ENCODE measurements around the gene ATP6AP1.

Gene ATP6AP1

GRCh38 chrX:154450312-154450711 lies 21.8 kb downstream of the ATP6AP1 start:
- no peak for DNase-seq

GRCh38 chrX:154452823-154453222 lies 24.3 kb downstream of the ATP6AP1 start:
- DNase-seq, result no peak

DNA sequence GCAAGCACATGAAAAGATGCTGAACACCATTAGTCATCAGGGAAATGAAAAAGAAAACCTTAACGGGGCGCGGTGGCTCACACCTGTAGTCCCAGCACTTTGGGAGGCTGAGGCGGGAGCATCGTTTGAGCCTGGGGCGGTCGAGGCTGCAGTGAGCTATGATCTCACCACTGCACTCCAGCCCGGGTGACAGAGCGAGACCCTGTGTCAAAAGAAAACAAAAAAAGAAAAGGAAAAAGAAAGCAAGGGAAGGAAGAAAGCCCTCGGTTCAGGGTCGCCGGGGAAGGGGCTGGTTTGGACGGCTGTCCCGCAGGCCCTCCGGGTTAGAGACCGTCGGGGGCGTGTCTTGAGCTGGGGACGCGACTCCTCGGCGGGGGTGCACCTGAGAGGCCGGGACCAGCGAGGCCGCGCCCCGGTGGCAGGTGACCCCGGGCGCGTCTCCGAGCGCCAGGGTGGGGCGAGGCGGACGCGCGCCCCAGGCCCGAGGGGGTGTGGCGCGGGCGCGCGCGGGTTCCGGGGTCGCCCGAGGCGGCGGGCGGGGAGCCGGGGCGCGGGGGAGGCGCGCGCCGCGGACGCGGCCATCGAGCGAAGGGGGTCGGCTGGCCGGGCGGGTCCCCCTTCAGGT lies 29.1 kb downstream of the ATP6AP1 start:
- DNase-seq, result peak; percentile 8 to 12

- peak in 1 of 2 donors; percentile 31 for DNase-seq
Observed at GRCh38 chrX:154458116-154458953, 29.9 kb downstream of the ATP6AP1 start, which contains the start of gene PLXNA3. TSS of gene PLXNA3 (plus strand) at chrX:154458281. CDS start at chrX:154460184, 1,903 bp downstream.

DNA sequence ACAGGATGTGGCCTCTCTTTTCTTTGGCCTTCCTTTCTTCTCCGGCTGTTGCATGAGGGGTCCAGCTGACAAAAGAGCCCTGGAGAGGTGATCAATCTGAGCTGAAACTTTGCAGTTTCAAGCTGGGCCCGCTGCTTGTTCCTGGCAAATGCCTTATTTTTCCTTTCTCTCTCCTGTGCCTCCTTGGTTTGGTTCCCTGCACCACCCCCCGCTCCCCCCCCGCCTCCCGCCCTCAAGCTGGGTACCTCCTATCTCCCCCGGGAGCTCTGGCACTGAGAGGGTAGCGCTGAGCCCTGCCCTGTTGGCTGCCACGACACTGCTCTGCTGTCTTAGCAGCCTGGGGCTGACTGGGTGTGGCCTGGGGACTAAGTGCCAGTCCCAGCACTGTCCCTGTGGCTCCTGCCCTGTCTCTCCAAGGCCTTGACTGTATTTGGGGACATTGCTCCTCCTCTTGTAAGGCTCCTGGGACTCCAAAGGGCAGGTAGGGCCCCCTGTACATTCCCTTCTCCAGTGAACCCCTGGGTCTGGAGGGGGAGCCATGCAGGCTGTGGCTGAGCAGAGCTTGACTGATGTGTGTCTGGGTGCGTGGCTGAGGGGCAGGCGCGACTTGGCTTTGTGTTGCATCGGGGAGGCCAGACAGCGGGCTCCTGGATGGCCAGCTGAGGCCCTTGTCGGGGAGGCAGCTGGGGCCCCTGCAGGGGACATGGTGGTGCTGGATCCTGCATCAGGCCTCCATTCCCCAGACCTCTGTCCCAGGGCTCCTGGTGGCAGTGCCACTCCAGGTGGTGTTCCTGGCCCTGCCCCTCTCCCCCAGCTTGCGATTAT lies 30.7 kb downstream of the ATP6AP1 start:
- no peak for DNase-seq

DNA sequence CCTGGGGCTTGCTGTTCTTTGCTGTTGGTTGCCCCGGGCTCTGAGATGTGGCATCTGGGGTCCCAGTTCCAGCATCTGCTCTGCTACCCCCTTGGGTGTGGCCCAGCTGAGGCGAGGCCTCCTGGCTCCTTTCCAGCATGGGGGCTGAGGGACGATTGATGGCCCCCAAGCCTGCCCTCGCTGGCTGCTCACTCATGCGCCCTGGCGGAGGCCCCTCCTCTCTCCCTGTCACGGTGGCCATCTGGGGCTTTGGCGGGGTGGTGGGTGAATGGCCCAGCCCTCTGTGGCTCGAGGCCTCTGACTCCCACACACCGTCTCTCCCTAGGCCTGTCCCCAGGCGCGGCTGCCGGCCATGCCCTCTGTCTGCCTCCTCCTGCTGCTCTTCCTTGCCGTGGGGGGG lies 31.4 kb downstream of the ATP6AP1 start:
- DNase-seq, result no peak

GRCh38 chrX:154460326-154460725 lies 31.8 kb downstream of the ATP6AP1 start:
- no peak for DNase-seq

DNA sequence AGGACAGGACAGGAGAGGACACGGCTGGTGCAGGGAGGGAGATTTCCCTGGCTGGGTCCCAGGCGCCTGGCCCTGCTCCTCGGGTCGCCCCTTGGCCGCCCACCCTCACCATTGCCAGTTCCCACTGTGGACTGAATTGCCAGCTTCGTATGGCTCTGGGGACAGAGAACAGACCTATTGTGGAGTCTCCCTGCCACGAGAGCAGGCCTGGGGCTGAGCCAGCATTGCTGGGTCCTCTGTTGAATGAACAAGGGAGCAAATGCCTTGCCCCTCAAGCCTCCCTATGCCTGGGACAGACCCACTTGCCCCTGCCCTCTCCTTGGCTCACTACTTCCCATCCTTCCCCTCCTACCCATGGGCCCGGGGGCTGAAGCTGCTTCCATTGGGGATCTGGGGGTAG lies 33.9 kb downstream of the ATP6AP1 start:
- DNase-seq, result no peak

DNA sequence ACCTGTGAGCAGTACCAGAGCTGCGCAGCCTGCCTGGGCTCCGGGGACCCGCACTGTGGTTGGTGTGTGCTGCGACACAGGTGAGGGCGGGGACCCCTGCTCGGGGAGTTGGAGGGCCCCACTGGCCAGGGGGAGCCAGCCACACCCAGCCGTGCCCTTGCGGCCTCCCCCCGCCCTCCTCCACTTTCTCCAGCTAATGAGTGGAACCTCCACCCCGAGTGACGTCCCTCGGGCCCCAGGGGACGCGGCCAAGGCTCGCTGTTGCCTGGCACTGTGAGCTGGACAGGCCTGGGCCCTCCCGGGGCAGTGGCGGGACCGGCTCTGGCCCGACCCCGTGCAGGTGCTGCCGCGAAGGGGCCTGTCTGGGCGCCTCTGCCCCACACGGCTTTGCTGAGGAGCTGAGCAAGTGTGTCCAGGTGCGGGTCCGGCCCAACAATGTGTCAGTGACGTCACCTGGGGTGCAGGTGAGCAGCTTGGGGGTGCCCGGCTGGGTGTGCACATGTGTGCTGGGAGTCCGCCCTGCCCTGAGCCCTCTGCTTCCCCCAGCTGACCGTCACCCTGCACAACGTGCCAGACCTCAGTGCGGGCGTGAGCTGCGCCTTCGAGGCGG lies 35.2 kb downstream of the ATP6AP1 start:
- no peak for DNase-seq

GRCh38 chrX:154464806-154465365 lies 36.4 kb downstream of the ATP6AP1 start:
- no peak for DNase-seq

- no peak for DNase-seq
Observed at GRCh38 chrX:154465601-154466000, 37.1 kb downstream of the ATP6AP1 start.

DNA sequence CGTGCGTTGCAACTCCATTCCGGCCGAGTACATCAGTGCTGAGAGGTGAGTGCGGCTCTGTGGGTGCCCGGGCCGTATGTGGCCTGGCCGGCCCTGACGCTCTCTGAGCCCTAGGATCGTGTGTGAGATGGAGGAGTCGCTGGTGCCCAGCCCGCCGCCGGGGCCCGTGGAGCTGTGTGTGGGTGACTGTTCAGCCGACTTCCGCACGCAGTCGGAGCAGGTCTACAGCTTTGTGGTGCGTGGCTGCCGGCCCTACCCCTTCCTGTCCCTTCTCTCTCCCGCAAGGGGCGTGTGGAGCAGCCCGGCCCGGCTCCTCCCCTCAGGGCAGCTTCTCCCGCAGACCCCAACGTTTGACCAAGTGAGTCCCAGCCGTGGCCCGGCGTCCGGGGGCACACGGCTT lies 37.6 kb downstream of the ATP6AP1 start:
- DNase-seq, result no peak

DNA sequence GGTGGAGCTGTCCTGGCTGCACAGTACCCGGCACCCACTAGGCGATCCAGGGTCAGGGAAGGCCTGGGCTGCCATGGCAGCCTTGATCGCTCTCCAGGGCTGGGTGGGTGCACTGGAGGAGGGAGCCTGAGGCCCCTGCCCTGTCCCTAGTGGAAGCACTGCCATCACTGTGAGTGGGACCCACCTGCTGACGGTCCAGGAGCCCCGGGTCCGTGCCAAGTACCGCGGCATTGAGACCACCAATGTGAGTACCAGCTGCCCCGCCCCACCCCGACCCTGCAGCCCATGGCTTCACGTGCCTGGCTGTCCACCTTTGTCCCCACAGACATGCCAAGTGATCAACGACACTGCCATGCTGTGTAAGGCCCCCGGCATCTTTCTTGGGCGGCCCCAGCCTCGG lies 38.4 kb downstream of the ATP6AP1 start:
- no peak for DNase-seq

DNA sequence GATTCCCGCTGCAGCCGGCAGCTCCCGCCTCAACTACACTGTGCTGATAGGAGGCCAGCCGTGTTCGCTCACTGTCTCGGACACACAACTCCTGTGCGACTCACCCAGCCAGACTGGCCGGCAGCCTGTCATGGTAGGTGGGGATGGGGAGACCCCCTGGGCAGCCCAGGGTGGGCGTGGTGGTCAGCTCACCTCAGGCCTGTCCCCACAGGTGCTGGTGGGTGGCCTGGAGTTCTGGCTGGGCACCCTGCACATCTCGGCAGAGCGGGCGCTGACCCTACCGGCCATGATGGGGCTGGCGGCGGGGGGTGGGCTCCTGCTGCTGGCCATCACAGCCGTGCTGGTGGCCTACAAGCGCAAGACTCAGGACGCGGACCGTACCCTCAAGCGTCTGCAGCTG lies 39.1 kb downstream of the ATP6AP1 start:
- no peak for DNase-seq

DNA sequence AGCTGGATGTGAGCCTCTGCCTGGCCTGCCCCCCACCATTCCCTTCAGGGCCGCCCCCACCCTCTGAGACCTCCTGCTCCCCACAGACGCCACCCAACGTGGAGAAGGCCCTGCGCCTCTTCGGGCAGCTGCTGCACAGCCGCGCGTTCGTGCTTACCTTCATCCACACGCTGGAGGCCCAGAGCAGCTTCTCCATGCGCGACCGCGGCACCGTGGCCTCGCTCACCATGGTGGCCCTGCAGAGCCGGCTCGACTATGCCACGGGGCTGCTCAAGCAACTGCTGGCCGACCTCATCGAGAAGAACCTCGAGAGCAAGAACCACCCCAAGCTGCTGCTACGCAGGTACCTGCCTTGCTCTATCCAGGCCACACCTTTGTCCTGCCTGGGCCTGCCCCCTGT lies 39.7 kb downstream of the ATP6AP1 start:
- no peak for DNase-seq

DNA sequence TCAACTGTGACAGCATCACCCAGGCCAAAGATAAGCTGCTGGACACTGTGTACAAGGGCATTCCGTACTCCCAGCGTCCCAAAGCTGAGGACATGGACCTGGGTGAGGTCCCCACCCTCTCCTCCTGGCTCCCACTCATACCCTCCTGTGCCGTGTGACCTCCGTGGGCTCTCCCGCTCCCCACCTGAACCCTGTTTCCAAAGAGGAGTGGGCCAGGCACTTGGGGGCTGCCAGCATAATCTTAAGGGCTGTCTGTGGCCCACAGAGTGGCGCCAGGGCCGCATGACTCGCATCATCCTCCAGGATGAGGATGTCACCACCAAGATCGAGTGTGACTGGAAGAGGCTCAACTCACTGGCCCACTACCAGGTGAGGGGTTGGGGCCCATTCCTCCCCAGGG lies 40.6 kb downstream of the ATP6AP1 start:
- DNase-seq, result no peak

GRCh38 chrX:154469880-154470279 lies 41.4 kb downstream of the ATP6AP1 start:
- DNase-seq, result no peak

- no peak for DNase-seq
Observed at GRCh38 chrX:154470434-154470833, 42.0 kb downstream of the ATP6AP1 start.

GRCh38 chrX:154470914-154471568 lies 42.6 kb downstream of the ATP6AP1 start:
- DNase-seq, result no peak

DNA sequence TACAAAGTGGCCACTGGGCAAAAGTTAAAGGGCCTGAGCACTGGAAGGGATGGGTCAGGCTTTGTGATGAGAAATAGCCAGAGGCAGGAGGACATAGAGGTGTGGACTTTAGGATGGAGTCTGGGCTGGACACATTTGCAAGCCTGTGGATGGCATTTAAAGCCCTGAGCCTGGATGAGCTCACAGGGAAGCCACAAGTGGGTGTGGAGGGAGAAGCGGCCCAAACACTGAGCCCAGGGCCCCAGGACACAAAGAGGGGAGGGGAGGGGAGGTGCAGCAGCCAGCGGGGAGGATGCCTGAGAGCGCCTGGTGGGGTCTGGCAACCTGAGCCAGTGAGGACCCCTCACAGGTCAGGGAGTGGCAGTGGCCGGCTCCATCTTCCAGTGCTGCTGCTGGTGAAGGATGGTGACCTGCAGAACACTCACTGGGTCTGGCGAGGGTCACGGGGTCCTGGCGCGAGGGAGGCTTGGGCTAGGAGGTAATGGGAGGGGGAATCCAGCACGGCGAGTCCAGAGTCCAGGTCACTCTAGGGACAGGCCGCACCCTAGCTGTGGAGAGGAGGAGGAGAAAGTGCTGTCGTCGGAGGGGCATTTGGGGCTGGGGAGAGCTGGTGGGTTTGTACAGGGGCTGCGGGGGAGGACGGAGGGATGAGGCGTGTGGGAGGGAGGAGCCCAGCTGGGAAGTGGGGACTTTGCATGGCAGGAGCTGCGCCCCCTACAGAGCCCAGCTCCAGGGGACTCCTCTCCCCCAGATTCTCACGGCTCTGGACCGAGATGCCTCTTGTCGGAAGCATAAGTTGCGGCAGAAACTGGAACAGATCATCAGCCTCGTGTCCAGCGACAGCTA lies 43.6 kb downstream of the ATP6AP1 start:
- DNase-seq, result no peak
